NCI-H1417 treated with DMSO at 0.1 percent for 48 hours (cell line): ENCODE results near the gene UROD.
"Not testable (repeated sequence)": the region's sequence is repeated elsewhere in the genome, so short reads cannot be mapped to it uniquely, and the experiment has no call there.

Source experiments
- DNase-seq: peaks from one replicate; lab custom pipeline; 2025; lab: John Stamatoyannopoulos, UW

The UROD gene

GRCh38 chr1:45011837-45012638 is at the start of gene UROD:
TSS of gene UROD (plus strand) at chr1:45012254. CDS start at chr1:45012266, 12 bp downstream.
- peak; percentile 77 for DNase-seq

DNA sequence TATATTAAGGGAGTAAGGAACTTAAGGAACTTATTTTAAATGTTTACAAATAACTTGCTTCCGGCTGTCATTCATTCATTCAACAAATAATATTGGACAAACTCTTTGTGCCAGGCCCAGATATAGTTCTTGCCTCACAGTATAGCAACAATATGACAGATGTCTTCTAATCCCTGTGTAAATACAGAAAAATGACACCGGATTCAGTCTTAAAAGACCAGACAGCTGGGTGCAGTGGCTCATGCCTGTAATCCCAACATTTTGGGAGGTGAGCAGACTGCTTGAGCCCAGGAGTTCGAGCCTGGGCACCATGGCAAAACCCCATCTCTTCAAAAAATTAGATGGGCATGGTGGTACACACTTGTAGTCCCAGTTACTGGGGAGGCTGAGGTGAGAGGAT is 49.3 kb upstream of the UROD start:
- no peak for DNase-seq

GRCh38 chr1:44964396-44964795 is 47.7 kb upstream of the UROD start:
- no peak for DNase-seq

- DNase-seq, result no peak
These were observed 41.7 kb upstream of the UROD start for GRCh38 chr1:44970317-44970716.

GRCh38 chr1:44973645-44974044 is 38.4 kb upstream of the UROD start:
- DNase-seq, result no peak

DNA sequence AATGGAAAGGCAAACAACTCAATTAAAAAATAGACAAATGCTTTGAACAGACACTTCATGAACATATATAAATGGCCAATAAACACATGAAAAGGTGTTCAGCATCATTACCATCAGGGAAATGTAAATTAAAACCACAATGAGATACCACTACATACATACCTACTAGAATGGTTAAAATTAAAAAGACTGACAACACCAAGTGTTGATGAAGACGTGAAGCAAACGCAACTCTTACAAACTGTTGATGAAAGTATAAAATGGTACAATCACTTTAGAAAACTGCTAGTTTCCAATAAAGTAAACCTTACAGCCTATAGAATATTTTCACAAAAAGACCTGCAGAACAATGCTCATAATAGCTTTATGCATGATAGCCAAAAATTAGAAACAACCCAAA is 35.8 kb upstream of the UROD start:
- DNase-seq, result no peak

- not testable (repeated sequence) for DNase-seq
These were observed 34.7 kb upstream of the UROD start for GRCh38 chr1:44977372-44977771.

- DNase-seq, result no peak
These were observed 26.2 kb upstream of the UROD start for GRCh38 chr1:44985747-44986359.

DNA sequence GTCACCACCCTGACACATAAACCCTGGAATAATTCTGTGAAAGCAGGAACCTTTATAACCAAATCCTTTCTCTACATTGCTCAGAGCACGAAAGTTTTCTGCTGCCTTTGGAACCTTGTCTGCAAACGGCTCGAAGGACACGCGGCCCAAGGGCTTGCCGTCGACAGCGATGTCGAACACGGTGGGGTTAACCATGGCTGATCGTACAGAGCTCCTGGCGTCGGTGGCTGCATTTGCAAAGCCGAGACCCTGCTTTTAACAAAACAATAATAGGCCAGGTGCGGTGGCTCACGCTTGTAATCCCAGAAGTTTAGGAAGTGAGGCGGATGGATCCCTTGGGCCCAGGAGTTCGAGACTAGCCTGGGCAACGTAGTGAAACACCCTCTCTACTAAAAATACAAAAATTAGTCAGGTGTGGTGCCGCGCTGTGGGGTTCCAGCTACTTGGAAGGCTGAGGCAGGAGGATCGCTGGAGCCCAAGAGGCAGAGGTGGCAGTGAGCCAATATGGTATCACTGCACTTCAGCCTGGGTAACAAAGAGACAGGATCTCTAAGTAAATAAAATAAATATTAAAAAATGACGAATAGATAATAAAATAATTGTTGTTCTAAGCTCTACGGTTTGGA is 23.4 kb upstream of the UROD start:
- DNase-seq, result no peak

DNA sequence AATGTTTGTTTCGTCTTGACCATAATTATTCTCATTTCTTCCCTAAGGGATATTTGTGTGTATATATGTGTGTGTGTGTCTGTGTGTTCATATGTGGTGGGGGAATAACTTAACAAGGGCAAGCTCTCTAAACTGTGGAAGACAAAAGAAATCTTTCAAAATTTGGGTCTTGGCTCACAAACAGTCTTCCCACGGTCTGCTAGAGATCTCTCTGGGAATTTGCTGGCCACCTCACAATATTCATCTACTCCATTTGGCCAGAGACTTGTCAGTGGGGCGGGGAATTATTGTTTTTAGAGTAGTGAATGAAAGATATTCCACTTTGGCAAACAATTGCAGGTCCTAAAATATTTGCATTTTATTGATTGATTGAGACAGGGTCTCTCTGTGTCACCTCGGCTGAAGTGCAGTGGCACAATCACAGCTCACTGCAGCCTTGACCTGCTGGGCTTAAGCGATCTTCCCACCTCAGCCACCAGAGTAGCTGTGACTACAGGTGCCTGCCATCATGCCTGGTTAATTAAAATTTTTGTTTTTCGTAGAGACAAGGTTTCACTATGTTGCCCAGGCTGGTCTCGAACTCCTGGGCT is 17.6 kb upstream of the UROD start:
- no peak for DNase-seq

DNA sequence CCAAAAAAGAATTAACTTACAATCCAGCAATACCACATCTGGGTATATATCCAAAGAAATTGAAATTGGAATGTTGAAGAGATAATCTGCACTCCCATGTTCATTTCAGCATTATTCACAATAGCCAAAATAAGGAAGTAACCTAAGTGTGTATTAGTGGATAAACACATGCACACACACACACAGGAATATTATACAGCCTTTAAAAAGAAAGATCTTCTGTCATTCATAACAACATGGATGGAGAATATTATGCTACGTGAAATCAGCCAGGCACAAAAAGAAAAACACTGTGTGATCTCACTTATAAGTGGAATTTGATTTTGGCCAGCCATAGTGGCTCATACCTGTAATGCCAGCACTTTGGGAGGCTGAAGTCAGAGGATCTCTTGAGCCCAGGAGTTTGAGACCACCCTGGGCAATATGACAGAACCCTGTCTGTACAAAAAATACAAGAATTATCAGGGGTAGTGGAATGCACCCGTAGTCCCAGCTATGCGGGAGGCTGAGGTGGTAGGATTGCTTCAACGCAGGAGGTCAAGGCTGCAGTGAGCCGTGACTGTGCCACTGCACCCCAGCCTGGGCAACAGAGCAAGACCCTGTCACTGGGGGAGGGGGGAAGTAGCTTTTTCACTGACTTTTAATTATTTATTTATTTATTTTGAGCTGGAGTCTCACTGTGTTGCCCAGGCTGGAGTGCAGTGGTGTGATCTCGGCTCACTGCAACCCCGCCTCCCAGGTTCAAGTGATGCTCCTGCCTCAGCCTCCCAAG is 16.4 kb upstream of the UROD start:
- no peak for DNase-seq

- no peak for DNase-seq
These were observed 12.8 kb upstream of the UROD start for GRCh38 chr1:44999232-44999631.

GRCh38 chr1:45001011-45001481 is 11.0 kb upstream of the UROD start:
- no peak for DNase-seq

DNA sequence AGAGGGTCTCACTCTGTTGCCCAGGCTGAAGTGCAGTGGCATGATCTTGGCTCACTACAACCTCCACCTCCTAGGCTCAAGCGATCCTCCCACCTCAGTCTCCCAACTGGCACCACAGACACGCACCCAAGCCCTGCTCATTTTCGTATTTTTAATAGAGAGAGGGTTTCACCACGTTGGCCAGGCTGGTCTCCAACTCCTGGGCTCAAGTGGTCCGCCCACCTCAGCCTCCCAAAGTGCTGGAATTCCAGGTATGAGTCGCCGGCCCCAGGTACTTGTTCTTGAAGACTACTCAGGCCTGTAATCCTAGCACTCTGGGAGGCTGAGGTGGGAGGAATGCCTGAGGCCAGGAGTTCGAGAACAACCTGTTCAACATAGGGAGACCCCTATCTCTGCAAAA is 10.5 kb upstream of the UROD start:
- DNase-seq, result not testable (repeated sequence)

DNA sequence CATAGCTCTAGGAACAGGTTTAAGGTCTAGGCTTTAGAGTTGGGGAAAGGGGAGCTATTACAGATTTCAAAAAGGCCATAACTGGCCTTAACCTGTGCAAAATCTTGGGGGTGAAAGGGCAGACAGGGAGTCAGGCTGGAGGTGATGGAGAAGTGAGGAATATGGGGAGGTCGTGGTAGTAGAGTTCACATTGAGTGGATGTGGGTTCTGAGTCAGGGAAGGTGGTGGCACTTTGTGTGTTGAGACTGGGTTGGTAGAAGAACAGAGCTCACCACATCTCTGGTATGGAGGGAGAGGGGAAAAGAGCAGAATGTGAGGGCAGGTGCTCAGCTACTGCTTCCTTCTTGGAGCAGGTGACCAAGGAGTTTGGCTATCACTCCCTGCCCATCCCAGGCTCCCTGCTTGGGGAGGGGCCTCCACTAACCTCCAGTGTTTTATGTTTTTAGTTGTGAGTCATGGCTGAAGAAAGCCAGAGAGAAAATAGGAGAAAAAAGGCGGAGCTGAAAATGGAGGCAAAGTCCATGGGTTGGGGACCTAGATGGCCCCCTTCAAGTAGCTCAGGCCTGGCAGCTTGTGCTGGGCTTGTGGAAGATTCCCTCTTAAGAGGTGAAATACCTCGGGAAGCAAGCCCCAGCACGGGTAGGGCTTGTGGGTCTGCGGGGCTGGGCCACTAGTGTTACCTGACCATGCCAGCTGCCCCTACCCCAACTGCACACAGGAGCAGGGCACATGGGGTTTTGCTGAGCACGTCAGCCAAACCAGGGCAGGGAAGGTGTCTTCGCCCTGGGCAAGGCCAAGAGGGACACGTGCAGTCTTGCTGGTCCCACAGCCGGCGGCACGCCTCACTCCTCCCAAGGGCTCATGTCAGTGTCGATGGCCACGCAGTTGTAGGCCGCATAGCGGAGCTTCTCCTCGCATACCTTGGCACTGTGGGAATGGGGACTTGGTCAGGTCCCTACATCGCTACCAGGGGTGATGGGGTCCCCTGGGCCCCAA is 9.1 kb upstream of the UROD start:
- no peak for DNase-seq

DNA sequence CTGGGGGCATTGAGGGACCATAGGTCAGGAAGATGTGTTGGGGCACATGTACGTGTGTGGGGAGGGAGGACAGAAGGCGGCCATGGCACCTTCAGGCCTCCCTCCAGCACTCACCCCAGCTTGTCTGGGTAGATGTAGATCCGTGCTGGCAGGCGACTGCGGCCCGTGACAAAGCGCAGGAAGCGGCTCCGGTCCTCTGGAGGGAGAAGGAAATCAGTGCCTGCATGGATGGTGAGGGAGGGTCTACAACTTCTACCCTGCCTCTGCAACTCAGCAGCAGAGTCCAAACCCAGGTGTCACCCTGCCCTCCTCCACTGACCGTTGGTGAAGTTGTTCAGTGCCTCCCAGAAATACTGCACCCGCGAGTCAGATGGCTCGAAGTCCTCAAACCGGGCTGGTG is 8.3 kb upstream of the UROD start:
- no peak for DNase-seq

GRCh38 chr1:45004281-45004920 is 7.7 kb upstream of the UROD start:
- DNase-seq, result no peak

DNA sequence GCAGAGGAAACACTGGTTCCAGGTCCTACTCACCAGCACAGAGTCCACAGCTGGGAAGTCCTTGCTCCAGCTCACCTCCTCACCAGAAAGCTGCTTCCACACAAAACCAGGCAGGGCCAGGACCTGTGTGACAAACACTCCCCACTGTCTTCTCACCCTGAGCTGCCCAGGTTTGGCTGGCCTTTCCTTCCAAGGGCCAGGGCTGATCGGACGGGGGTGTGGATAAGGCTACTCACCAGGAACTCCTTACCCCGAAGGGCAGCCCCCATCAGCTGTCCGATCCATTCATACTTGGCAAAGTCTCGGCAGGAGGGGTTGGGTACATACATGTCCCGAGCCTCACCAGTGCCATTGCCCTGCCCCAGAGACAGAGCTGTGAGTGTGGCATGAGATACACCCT is 6.3 kb upstream of the UROD start:
- DNase-seq, result no peak

DNA sequence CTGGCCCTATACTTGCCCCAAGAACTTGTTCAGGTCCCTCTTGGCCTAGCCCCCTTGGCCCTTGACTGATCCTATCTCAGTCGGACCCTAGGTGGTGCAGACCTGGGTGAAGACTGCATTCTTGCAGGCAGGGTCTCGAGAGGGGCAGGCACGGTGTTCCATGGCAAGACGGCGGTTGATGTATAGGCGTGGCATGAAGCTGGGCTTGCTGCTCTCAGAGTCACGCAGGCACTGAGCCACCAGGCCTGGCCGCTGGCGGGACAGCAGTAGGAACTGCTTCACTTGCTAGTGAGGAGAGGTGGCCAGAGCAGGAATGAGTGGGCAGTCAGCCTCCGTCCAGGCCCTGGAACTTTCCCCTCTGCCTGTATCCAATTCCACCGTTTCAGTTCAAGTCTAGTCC is 4.7 kb upstream of the UROD start:
- no peak for DNase-seq

- DNase-seq, result no peak
These were observed 4.0 kb upstream of the UROD start for GRCh38 chr1:45008076-45008475.
